ENCODE results near the gene FAIM2.

- no peak for TF ChIP-seq CTCF (conservative IDR thresholded peaks at IDR 0.05 in 1 of 2, IDR thresholded peaks at IDR 0.05 in 1 of 2; ENCODE audit: extremely low read depth in 1 of 2, insufficient read depth in 1 of 2, low read depth in 1 of 2, low read length in 2 of 2)
- no peak for TF ChIP-seq EZH2 (IDR thresholded peaks at IDR 0.05; ENCODE audit: borderline replicate concordance, low read length)
Observed at GRCh38 chr12:49818241-49818895, 85.3 kb downstream of the FAIM2 start.
